Inferior parietal cortex (tissue), 1 donor: Measurements from ENCODE around the gene MAST4.

Experiments
- DNase-seq: peaks from one replicate; pipeline ENCODE4 v3.0.0-alpha.2; 2016; ENCODE audit errors: extremely low spot score

The MAST4 gene

DNA sequence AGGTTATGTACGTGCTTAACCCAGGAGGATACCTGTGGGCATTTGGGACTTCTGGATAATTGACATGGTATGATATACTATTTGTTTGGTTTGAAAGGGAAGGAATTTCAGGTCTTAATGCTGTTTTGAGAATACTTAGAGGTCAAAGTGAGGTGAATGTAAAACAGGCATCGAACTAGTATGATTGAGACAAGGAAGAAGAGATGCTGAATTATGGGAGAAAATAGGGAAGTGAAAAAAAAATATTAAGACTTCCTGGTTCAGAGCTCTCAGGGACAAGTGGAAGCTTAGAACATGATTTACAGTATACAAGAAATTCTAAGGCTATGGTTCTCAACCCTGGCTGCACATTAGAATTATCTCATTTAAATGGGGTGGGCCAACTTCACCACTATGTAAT is 485.1 kb downstream of the MAST4 start:
- no peak for DNase-seq

DNA sequence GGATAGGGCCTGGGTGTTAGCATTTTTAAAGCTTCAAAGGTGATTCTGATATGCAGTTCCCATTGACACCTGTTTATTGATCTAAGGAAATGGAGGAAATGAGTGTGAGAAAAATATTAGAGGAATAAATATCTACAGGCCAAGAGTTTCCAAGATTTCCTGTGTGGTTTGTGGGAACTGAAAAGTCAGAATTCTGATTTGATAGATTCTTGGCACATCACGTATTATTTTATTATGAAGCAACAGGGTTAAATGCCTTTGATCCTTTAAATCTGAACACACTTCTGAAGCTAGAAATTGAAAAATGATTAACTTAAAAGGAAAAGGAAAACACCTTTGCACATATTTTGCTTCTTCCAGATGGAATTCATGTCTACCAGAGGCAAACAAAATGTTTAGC is 486.7 kb downstream of the MAST4 start:
- no peak for DNase-seq

DNA sequence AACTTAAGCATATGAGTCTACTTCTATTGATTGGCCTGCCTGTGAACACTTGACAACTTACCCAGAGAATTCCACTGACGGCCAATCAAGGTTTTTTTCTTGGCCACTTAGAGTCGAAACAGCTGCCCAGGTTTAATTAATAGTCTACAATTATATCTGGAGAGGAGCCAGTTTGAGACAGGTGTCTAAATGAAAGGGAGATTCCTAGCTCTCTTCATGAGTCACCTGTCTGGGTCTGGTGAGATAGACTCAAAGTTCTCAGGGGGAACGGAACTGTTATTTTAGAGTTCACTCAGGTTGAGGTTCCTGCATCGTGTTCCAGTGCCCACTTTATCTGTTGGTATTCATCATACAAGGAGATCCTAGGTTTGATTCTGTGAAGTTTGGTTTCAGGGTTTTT is 489.4 kb downstream of the MAST4 start:
- DNase-seq: no peak

DNA sequence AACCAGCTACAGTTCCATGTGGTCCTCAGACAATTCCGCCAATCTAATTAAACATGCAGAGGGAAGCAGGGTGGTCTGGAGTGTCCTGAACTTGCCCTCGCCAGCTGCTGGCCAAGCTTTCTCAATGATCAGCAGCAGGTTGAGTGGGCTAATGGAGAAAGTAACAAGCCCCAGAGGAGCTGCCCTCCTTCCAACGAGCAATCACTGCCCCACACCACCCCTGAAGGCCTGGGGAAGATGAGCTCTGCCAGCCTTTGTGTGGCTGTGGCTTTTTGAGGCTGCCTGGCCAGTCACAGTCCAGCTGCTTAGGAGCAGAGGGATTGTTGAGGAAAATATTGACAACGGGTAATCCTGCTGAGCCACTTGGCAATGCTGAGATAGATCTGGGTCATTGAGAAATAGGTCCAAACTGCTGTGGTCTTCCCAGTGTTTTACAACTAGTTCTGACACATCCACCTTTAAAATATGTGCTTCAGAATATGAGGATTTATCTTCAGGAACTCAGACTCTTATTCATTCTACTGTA is 493.1 kb downstream of the MAST4 start:
- no peak for DNase-seq

DNA sequence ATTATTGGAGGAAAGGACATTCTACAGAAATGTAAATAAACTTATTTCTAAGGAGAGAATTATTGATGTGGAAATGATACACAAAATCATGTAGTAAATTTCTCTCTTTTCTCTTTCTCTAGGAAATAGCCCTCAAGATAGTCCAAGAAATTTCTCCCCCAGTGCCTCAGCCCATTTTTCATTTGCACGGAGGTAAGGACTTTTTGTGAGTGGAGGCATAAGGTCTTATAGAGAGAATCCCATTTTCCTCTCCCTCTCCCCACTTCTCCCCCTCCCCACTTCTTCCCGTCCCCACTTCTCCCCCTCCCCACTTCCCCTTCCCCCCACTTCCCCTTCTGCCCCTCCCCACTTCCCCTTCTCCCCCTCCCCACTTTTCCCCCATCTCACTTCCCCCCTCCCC is 493.8 kb downstream of the MAST4 start:
- no peak for DNase-seq

DNA sequence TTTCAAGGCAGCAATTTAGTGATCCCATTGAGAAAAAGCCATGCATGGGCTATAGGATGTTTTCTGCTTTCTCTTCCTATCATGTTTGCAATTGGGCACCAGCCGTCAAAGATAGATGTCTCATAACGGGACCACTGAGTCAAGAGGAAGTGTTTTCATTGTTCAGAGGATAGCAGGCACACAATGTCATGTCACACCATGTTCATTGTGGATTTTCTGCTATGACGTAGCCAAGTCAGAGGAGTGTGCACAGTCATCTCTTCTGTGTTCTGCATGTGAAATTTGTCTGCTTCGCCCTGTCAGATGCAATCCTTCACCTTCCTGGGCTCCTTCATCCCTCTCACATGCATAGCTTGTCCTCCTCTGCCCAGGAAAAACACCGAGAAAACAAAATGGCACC is 494.4 kb downstream of the MAST4 start:
- no peak for DNase-seq

DNA sequence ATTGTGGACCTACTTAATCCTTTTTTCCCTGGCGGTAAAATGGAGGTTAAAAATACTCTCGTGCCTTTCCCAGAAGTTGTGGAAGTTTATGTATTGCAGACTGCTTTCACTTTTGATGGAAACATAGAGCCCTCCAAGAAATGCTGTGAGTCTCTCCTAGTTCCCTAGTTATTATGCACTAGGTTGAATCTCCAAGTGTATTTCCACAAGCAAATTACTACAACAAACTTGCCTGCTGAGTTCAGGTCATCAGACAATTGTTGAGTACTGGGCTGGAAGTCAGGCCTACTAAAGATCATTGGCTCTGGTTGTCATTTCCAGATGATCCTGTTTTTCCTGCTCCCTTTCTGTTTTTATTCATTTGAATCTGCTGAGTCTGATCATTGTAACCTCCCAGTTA is 496.3 kb downstream of the MAST4 start:
- DNase-seq: no peak

DNA sequence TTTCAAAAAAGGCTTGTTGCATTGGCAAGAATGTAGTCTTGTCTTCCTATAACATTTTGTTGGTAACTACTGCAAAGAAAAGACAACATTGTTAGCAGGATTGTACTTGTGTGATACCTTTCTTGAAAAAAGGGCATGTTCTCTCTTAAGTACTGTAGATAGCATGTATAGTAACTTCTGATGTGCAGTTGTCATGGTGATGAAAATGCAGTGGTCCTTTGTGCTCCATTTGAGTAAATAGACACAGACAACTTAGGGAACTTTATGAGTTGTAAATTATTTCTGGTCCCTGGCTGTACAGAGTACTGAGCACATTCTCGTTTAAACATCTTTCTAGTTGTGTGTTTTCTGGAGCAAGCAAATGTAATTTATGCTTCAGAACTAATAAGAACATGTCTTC is 497.1 kb downstream of the MAST4 start:
- DNase-seq: no peak

DNA sequence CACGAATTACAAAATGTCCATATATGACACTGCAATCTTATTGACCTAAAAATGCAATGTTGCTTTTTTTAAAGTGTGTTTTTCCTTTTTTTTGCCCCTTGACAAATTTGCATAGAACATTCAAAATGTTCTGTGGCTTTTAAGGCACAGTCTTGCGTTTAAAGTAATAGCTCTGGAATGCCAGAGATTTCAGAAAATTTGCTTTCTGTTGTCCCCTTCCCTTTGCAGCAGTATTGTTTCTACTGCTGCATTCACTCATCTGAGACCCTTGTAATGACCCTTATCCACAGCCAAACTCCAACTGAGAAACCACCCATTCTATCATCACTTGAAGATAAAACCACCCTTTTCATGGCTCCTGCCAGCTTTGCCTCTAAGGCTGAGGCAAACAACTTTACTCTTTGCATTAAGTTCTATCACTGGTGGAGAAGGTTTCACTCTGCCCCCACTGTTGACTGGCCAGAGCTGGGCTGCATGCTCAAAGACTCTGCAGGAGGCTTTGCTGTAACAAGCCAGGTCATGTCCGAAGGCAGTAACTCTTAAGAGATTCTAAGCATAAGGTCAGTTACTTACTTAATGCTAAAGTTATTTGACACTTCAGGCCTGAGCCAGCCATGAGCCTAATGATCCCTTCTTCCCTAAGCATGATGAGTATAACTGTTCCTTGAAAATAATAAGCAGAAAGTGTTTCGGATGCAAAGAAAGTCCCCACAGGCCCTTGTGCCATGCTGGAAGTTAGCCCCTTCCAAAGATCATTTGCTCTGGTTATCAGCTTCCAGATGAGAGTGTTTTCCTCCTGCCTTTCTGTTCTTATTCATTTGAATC is 498.5 kb downstream of the MAST4 start:
- no peak for DNase-seq

DNA sequence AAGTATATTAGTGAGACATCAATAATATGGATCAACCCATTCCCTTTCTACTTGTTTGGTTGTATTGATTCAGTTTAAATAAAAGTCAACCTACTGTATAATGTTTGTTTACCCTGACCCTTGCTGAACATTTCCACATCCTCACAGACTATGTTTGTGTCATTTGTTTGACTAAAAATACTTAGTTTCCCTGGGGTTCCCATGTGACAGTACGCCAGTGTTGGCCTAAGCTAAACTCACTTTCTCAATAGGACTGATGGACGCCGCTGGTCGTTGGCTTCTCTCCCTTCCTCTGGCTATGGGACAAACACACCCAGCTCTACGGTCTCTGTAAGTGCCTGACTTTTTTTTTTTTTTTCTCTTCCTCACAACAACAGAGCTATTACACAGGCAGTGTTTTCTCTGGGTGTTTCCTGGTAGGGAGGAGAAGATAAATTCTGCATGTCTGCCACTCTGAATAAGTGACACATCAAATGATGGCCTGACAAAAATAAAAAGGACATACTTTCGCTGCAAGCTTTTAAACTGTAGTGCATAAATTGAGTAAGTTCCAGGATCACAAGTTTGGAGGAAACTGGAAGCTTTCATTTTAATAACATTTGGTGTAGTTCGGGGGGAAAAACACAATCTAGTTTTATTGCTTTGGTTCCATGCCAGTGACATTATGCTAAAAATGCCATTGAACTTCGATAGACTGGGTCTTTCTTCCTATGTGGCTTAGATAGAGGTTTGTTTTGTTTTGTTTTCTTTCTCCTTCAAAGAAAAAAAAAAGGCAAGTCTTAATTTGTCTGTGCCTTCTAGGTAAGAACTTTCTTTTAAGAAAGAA is 499.4 kb downstream of the MAST4 start:
- DNase-seq: no peak

DNA sequence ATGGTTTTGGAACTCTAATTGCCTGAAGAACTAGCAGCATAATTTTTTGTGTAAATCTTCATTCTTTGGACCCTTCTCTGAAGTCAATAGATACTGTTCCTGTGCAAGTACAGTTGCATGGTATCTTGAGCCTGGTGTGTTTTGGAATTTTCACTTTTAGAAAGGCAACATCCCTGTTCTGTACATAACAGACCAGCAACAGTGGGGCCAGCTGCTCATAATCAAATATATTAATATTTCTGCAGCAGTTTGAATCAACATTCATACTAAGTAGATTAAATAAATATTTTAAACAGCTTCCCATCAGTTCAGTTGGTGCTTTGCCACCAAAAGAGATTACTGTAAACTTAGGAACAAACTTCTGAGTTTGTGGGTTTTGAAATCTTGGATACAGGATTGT is 502.5 kb downstream of the MAST4 start:
- no peak for DNase-seq

DNA sequence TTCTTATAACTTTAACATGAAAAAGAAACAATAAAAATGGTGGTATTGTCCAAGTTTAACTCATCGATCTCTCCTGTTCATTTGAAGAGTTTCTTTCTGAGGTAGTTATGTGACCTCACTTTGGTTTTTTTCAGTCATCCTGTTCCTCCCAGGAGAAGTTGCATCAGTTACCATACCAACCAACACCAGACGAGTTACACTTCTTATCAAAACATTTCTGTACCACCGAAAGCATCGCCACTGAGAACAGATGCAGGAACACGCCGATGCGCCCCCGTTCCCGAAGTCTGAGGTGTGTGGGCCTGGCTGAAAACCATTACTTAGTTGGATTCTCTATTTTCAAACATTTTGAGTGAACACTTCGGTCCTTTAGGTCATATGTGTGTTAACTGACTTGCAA is 504.1 kb downstream of the MAST4 start:
- DNase-seq: no peak

DNA sequence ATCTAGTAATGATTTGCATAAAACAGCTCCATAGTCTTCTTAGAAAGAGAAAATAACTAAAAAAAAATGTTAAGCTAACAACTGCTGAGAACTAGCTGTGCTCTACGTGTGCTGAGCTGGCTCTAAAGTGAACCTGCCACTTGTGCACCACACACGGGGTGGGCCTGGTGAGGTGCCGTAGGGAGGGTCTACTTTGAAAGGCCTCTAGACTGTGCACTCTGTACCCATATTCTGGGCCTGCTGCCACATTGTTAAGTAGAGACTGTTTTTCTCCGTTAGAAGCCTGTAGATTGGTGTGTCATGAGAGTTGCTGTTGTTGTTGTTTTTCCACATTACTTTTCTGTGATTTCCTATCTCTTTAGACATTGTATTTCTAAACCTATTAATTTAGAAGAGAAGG is 506.5 kb downstream of the MAST4 start:
- DNase-seq: no peak

DNA sequence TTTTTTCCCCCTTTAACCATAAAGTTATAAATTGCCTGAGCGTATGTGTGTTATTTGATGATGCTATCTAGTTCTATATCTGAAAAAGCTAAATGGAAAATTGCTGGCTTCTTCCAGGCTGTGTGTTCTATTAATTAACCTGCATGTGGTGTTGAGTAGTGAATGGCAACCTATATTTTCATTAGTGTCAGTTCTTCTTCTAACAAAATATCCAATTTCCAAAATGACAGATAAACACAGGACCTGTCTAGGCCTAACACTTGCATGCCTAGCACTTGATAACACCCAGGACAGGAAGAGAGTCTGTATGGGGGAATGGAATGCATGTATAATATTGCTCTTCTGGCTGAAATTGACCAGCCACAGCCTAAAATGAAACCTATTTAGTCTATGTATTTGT is 508.7 kb downstream of the MAST4 start:
- no peak for DNase-seq

DNA sequence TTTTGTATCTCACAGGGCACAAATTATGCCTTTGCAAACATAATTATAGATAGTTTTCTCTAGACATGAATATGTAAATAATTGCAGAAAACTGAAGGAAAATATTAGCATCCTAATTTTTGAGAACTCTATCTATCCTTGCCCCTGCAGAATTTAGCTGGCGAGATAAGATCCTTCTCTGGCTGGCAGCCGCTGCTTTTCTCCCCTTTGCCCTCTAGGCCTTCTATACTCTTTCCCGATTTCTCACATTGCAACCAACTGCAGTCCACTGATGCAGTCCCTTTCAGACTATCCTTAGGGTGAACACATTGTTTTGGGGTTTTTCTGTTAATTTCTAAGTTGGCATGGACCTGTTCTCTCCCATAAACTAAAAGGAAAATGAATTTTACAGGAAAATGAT is 509.1 kb downstream of the MAST4 start:
- no peak for DNase-seq

DNA sequence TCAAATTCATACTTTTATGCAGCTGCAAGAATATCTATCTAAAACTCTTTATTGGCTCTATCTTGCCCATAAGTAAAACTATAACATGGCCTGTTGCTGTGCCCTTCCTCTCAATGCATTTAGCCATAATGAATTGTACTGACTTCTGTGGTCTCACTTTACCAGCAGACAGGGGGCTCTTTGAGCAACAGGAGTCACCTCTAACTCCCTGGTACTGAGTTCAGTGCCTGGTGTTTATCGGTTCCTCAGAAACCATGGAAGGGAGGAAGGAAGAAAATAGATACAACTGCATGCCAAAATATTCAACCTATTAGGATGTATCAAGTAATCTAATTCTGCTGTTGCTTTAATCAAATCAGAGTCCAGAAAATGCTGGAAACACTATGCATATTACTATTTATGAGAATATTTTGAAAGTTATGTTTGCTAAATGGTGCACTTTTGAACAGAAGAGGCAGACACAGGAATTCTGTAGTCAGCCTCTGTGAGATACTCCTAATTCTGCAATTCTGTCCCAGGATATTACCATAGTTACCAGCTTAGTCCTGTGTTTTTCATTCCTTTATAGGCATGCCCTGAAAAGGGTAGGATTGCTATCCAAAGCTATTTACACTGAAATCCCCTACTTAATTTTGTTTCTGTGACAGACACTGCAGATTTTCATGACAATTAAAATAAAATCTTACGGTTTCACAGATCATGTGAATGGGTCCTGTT is 510.6 kb downstream of the MAST4 start:
- DNase-seq: no peak

DNA sequence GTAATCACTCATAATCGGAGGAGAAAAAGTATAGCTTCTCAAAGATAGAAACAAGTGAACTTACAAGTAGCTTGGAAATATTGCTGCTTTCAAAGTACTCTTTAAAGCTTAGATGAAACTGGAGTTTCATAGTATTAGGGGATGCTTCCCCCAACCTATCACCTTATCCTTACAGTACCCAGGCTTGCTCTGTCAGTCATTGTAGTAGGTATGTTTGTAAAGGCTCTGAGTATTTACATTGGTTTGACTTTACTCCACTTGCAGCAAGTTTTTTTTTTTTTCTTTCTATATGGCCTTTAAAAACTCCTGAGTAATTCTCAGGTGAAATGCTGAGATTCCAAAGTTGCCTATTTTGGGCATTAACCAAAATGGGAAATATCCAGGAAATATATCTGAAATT is 515.6 kb downstream of the MAST4 start:
- no peak for DNase-seq

DNA sequence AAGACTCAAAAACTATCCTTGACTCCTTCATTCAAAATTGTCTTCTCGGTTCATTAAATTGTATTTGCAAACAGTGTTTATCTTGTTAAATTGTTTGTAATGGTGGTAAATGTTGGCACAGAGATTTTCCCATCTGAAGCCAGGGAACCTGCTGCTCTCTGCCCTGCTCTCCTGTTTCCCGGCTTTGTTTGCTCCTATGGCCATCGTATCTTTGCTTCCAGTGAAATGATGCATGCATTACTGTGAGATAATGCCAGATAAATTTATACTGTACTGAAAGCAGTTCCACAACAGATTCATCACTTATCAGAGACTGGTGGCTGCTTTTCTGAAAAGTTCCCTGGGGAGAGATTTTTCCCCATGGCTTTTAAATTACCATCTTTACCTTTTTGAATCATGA is 519.1 kb downstream of the MAST4 start:
- DNase-seq: no peak

DNA sequence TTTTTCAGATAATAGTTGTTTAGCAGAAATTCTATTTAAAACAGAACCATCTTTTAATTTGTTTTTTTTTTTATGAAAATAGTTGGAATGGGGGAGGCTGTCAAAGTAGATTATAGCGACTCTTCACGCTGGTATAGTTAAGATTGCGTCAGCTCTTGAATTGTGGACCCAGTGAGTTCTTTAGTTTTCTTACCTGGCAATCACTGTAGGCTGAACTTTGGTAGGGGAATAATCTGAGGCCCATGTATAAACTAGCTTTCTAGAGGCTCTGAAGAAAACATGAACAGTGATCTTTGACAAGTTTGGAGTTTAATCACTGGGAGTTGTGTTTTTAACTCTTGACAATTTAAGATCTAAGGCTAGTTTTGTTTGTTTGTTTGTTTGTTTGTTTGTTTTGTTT is 519.6 kb downstream of the MAST4 start:
- no peak for DNase-seq

DNA sequence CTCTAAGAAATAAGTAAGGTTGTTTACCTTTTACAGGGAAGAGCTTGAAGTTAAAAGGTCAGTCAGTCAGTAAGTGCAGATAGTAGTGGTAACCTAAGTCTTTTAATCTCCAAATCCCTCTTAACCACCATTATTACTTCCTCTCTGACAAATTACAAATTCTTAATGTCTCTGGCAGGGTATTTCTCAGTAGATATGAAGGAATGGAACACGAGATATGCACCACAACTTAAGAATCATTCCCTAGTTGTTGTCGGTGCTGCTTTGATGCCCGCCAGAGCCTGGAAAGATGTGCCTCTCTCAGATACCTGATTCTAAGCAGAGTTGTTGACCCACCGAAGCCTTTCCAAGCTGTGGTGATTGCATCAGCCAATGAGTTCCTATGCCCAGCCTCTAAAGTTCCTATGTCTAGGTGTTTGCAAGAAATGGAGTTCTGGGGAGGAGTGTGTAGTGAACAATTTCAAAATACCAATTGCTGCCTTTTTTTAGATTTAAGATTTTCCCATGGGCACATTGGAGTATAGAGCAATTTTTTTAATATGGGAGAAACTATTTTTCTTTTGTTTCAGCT is 521.9 kb downstream of the MAST4 start:
- no peak for DNase-seq

DNA sequence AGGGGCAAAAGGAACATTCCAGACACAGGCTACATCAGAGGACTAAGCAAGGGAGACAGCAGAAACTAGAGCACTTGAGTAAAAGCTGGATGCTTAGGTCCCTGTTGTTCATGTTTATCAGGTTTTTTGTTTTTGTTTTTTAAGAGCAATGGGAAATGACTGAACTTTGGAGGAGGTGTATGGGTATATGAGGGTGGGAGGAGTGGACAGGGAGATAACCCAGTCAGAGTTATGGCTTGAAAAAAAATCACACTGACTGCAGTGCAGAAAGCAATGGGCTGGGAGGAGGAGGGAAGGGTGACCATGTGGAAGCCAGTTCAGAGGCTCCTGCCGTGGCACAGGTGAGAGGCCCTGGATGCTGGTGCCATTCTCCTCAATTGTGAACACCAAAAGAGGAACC is 522.8 kb downstream of the MAST4 start:
- no peak for DNase-seq

DNA sequence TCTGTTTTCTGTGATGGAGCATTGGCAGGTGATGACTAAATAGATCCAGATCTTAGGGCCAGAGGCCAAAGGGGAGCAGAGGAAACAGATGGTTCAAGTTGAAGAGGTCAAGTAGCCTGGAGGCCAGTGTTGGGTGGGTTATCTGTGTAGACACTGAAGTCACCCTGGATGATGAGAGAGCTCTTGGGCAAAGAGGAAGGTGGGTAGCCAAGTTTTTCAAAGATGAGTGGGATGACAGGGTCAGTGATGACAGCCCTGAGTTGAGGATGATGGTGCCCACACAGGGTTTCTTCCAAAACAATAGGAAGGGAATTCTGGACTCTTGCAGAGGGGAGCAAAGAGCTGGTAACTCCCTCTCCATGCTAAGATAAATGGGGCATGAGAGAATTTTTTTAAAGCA is 523.8 kb downstream of the MAST4 start:
- no peak for DNase-seq
